SK-MEL-5 (cell line): ENCODE data around the gene ZFP3. TPM values are rescaled to one million over a fixed set of nuclear protein-coding genes. Genes with fewer than 3 reads are reported as not detected.
"Not testable (repeated sequence)": the region's sequence is repeated elsewhere in the genome, so short reads cannot be mapped to it uniquely, and the experiment has no call there.

Source experiments
- DNase-seq: peaks from one replicate; pipeline ENCODE4 v3.0.0-alpha.2; 2016; ENCODE audit warnings: low read depth, low spot score
- in situ Hi-C: cut with HindIII; loops from 2 replicates; pipeline ENCODE4 v1.10.0; 2016; ENCODE audit warnings: low sequenced_read_pairs, high pct_unique_total_duplicates, low pct_unique_long_range_greater_than_20kb
- total RNA-seq: library from RNA; depleted of rRNA; stranded (reverse); fragments of >200 nt; shearing (Covaris generic); gene quantifications from 2 replicates; pipeline ENCODE4 v1.2.3, GENCODE V29; 2014

ZFP3 gene
- total RNA-seq, 1 experiment from 2014 or later: not detected

- DNase-seq: no peak
- in situ Hi-C loops: no loop called here
Observed at GRCh38 chr17:5065227-5065744, 13.0 kb upstream of the ZFP3 start.

- in situ Hi-C loops: no loop called here
- DNase-seq: no peak
Observed at GRCh38 chr17:5068236-5068635, 10.0 kb upstream of the ZFP3 start.

GRCh38 chr17:5069724-5070123, 8.5 kb upstream of the ZFP3 start:
- DNase-seq: peak; percentile 95
- in situ Hi-C loops: no loop called here

GRCh38 chr17:5075472-5075871, 2.8 kb upstream of the ZFP3 start:
- in situ Hi-C loops, DNase-seq: not testable (repeated sequence)

- DNase-seq, in situ Hi-C loops: not testable (repeated sequence)
Observed at GRCh38 chr17:5077275-5077674, 992 bp upstream of the ZFP3 start.

- in situ Hi-C loops: no loop called here
- no peak for DNase-seq
Observed at GRCh38 chr17:5077781-5078105, 524 bp upstream of the ZFP3 start.

GRCh38 chr17:5080591-5080990, 2.3 kb downstream of the ZFP3 start:
- in situ Hi-C loops: no loop called here

GRCh38 chr17:5092218-5093010, 14.1 kb downstream of the ZFP3 start:
- in situ Hi-C loops: no loop called here
- DNase-seq: no peak

More at GRCh38 chr17:5080591-5080990, 2.3 kb downstream of the ZFP3 start:
- no peak for DNase-seq

GRCh38 chr17:5096731-5097100, 18.4 kb downstream of the ZFP3 start:
- in situ Hi-C loops: no loop called here
- no peak for DNase-seq

GRCh38 chr17:5097101-5097834, 19.0 kb downstream of the ZFP3 start:
- in situ Hi-C loops: no loop called here

GRCh38 chr17:5099271-5099670, 21.0 kb downstream of the ZFP3 start:
- no peak for DNase-seq
- in situ Hi-C loops: no loop called here

More at GRCh38 chr17:5097101-5097834, 19.0 kb downstream of the ZFP3 start:
- DNase-seq: no peak

GRCh38 chr17:5100832-5101231, 22.6 kb downstream of the ZFP3 start:
- in situ Hi-C loops: no loop called here
- DNase-seq: no peak

- no peak for DNase-seq
- in situ Hi-C loops: no loop called here
Observed at GRCh38 chr17:5110816-5111215, 32.5 kb downstream of the ZFP3 start.

GRCh38 chr17:5111402-5112204, 33.3 kb downstream of the ZFP3 start, which contains the start of gene ZNF232:
ZNF232 (minus strand) TSS chr17:5111878; CDS start chr17:5111822, 56 bp downstream.
- DNase-seq: peak; percentile 80
- in situ Hi-C loops: no loop called here

- DNase-seq: no peak
- in situ Hi-C loops: no loop called here
Observed at GRCh38 chr17:5115673-5116651, 37.7 kb downstream of the ZFP3 start, which contains the start of gene USP6. USP6 (plus strand) TSS chr17:5116032; CDS start chr17:5130368, 14,336 bp downstream.

GRCh38 chr17:5118219-5118618, 40.0 kb downstream of the ZFP3 start:
- no peak for DNase-seq
- in situ Hi-C loops: no loop called here

- in situ Hi-C loops: no loop called here
- DNase-seq: no peak
Observed at GRCh38 chr17:5120036-5120435, 41.8 kb downstream of the ZFP3 start.
